Lung (tissue), 12 donors: ENCODE measurements around the gene PSMB8. TPM values are rescaled to one million over a fixed set of nuclear protein-coding genes. Genes with fewer than 3 reads are reported as not detected.

Source experiments
- ATAC-seq: fragments of 200-7000 bp; cut with Tn5 transposase; one replicate; pipeline ENCODE4 v1.9.1; 2020; ENCODE audit warnings: moderate number of reproducible peaks; ENCODE audit not compliant: insufficient read depth, low FRiP score
- DNase-seq, 3 donors: peaks; one replicate each; pipeline ENCODE4 v3.0.0-alpha.2; 2013 to 2017
- H3K27ac ChIP-seq, 2 donors: one replicate each; pipeline ENCODE4 v1.5.1; 2013; ENCODE audit warnings: mild to moderate bottlenecking in 2 of 2, moderate library complexity in 2 of 2, control low read depth in 1 of 2, inconsistent platforms in 1 of 2, low read depth in 1 of 2, low read length in 1 of 2
- H3K27me3 ChIP-seq, 3 donors: one replicate each; pipeline ENCODE4 v1.5.1; 2013; ENCODE audit warnings: low read length in 2 of 3; ENCODE audit not compliant: control insufficient read depth in 3 of 3, insufficient read depth in 3 of 3
- H3K36me3 ChIP-seq, 4 donors: one replicate each; pipeline ENCODE4 v1.5.1; 2013; ENCODE audit warnings: low read length in 4 of 4, mild to moderate bottlenecking in 1 of 4, moderate library complexity in 1 of 4; ENCODE audit not compliant: control insufficient read depth in 4 of 4, insufficient read depth in 4 of 4
- H3K4me1 ChIP-seq, 5 donors: one replicate each; pipeline ENCODE4 v1.5.1; 2013; ENCODE audit warnings: low read length in 5 of 5, mild to moderate bottlenecking in 2 of 5, moderate library complexity in 1 of 5; ENCODE audit not compliant: control insufficient read depth in 5 of 5, insufficient read depth in 5 of 5
- H3K4me3 ChIP-seq: one replicate; pipeline ENCODE4 v1.5.1; 2013; ENCODE audit warnings: mild to moderate bottlenecking, control low read depth, moderate library complexity
- H3K9ac ChIP-seq, 2 donors: one replicate each; pipeline ENCODE4 v1.5.1; 2013; ENCODE audit warnings: low read length in 2 of 2, control low read depth in 1 of 2; ENCODE audit not compliant: insufficient read depth in 1 of 2
- H3K9me3 ChIP-seq, 4 donors: one replicate each; pipeline ENCODE4 v1.5.1; 2013; ENCODE audit warnings: low read length in 3 of 4, mild to moderate bottlenecking in 1 of 4, moderate library complexity in 1 of 4; ENCODE audit not compliant: control insufficient read depth in 4 of 4, insufficient read depth in 3 of 4
- CTCF ChIP-seq: IDR thresholded peaks from 2 replicates; pipeline ENCODE4 v1.5.1; 2012; ENCODE audit warnings: mild to moderate bottlenecking; ENCODE audit errors: control extremely low read depth, extremely low read depth
- WGBS, 2 donors: extraction: QIAGEN DNeasy Blood & Tissue Kit; methylation state at CpG; one replicate each; pipeline ENCODE4 v1.1.7; 2013; 5-methylcytosine and 5-hydroxymethylcytosine counted together
- polyA plus RNA-seq, 2 donors: library from polyadenylated mRNA; stranded (reverse); fragments of 200-250 nt; gene quantifications; one replicate each; pipeline ENCODE4 v1.2.1, GENCODE V29; 2013
- total RNA-seq, 2 donors: library from RNA; depleted of rRNA in 1 of 2; stranded (reverse); fragments of >200 nt in 1 of 2; gene quantifications; one replicate each; pipeline ENCODE4 v1.2.1, GENCODE V29; 2014 to 2021
- donor health status: control.
- donor health status: control.
- donor health status: Bipolar disorder and iron deficiency.
- donor health status: healthy.
- donor health status: DM: yes; HTN: yes; CAD: no.

Gene PSMB8
- total and polyA plus RNA-seq, 4 donors, result 40.4 to 216 (median 105) TPM

- Histone ChIP-seq H3K4me1 (peaks cover 0 to 14% (median 0%) of the 10 kb centered on the region in 5 donors), H3K9me3 (no peaks in the 10 kb centered on the region), H3K36me3 (peaks cover 0 to 10% (median under 1%) of the 10 kb centered on the region in 4 donors), H3K9ac (no peak overlapping the region), H3K27me3 (peaks cover 0 to 35% (median 5%) of the 10 kb centered on the region in 3 donors), H3K27ac (no peak overlapping the region), H3K4me3 (no peak overlapping the region)
- no peak for TF ChIP-seq CTCF
- no peak for ATAC-seq
- whole genome bisulfite sequencing, 2 donors, result 48 to 55% methylated on average over 3 of the region's 3 CpGs
- DNase-seq, result no peak
Observed at GRCh38 chr6:32862725-32863124, 18.9 kb upstream of the PSMB8 start.

- H3K9ac ChIP-seq, result peak overlapping the region in 1 of 2 donors; percentile 8
- no peaks in the 10 kb centered on the region for H3K9me3 ChIP-seq
- H3K4me3 ChIP-seq, result no peak overlapping the region
- no peak for DNase-seq
- no peak for ATAC-seq
- TF ChIP-seq CTCF, result no peak
- peaks cover 0 to 34% (median 0%) of the 10 kb centered on the region in 3 donors for H3K27me3 ChIP-seq
- peaks cover 0 to 15% (median 1%) of the 10 kb centered on the region in 4 donors for H3K36me3 ChIP-seq
- 68 to 86% methylated on average over 1 of the region's 1 CpG for WGBS, 2 donors
- peak overlapping the region in 1 of 2 donors; percentile 30 for H3K27ac ChIP-seq
- H3K4me1 ChIP-seq, result peaks cover 0 to 4% (median 0%) of the 10 kb centered on the region in 5 donors
Observed at GRCh38 chr6:32860674-32861073, 16.8 kb upstream of the PSMB8 start.

GRCh38 chr6:32858194-32858593 lies 14.3 kb upstream of the PSMB8 start:
- no peak for ATAC-seq

More at GRCh38 chr6:32858194-32858593, 14.3 kb upstream of the PSMB8 start:
- Histone ChIP-seq H3K9ac (no peak overlapping the region), H3K9me3 (no peaks in the 10 kb centered on the region), H3K4me1 (peaks cover 0 to 12% (median 0%) of the 10 kb centered on the region in 5 donors), H3K27ac (no peak overlapping the region), H3K36me3 (peaks cover 0 to 14% (median 1%) of the 10 kb centered on the region in 4 donors), H3K4me3 (no peak overlapping the region), H3K27me3 (peaks cover 0 to 28% (median 0%) of the 10 kb centered on the region in 3 donors)
- WGBS, 2 donors, result 74 to 83% methylated on average over 5 of the region's 5 CpGs
- TF ChIP-seq CTCF, result no peak
- DNase-seq, result no peak
